ENCODE data around the gene LRRFIP1.

Gene LRRFIP1

GRCh38 chr2:237752761-237753165, 125.4 kb downstream of the LRRFIP1 start:
- DNase-seq (ENCODE audit: low read depth), result no peak
- no peak overlapping the region for H3K4me3 ChIP-seq (ENCODE audit: low read length)
- no peak for TF ChIP-seq CTCF (conservative IDR thresholded peaks at IDR 0.05; ENCODE audit: low read depth, low read length)

GRCh38 chr2:237754182-237754581, 126.8 kb downstream of the LRRFIP1 start:
- no peak for TF ChIP-seq CTCF (conservative IDR thresholded peaks at IDR 0.05; ENCODE audit: low read depth, low read length)
- no peak overlapping the region for H3K4me3 ChIP-seq (ENCODE audit: low read length)
- DNase-seq (ENCODE audit: low read depth), result no peak

- DNase-seq (ENCODE audit: low read depth), result no peak
- H3K4me3 ChIP-seq (ENCODE audit: low read length), result no peak overlapping the region
- no peak for TF ChIP-seq CTCF (conservative IDR thresholded peaks at IDR 0.05; ENCODE audit: low read depth, low read length)
Observed at GRCh38 chr2:237754626-237755248, 127.3 kb downstream of the LRRFIP1 start.

- no peak overlapping the region for H3K4me3 ChIP-seq (ENCODE audit: low read length)
- no peak for TF ChIP-seq CTCF (conservative IDR thresholded peaks at IDR 0.05; ENCODE audit: low read depth, low read length)
- no peak for DNase-seq (ENCODE audit: low read depth)
Observed at GRCh38 chr2:237757616-237758015, 130.2 kb downstream of the LRRFIP1 start.

- no peak for TF ChIP-seq CTCF (conservative IDR thresholded peaks at IDR 0.05; ENCODE audit: low read depth, low read length)
- no peak for DNase-seq (ENCODE audit: low read depth)
- H3K4me3 ChIP-seq (ENCODE audit: low read length), result no peak overlapping the region
Observed at GRCh38 chr2:237758185-237758584, 130.8 kb downstream of the LRRFIP1 start.

- TF ChIP-seq CTCF (conservative IDR thresholded peaks at IDR 0.05; ENCODE audit: low read depth, low read length), result no peak
Observed at GRCh38 chr2:237759176-237759575, 131.8 kb downstream of the LRRFIP1 start.

More at GRCh38 chr2:237759176-237759575, 131.8 kb downstream of the LRRFIP1 start:
- H3K4me3 ChIP-seq (ENCODE audit: low read length), result no peak overlapping the region
- DNase-seq (ENCODE audit: low read depth), result no peak
